Stimulated activated CD8-positive, alpha-beta memory T cell treated with anti-CD3 and anti-CD28 coated beads, Interleukin-15, amount 100 ng/mL, for 48 hours (primary cell): Measurements from ENCODE around the gene PHACTR3.

Experiments used
- DNase-seq, 2 donors: peaks; one replicate each; pipeline ENCODE4 v3.0.0-alpha.2; 2020; ENCODE audit warnings: low read depth in 2 of 2

PHACTR3 gene

GRCh38 chr20:59670786-59671492 is 66.6 kb downstream of the PHACTR3 start:
- no peak for DNase-seq

GRCh38 chr20:59671661-59672471 is 67.5 kb downstream of the PHACTR3 start:
- DNase-seq = no peak

- no peak for DNase-seq
Observed at GRCh38 chr20:59672576-59672975, 68.2 kb downstream of the PHACTR3 start.

- DNase-seq = no peak
Observed at GRCh38 chr20:59673288-59673997, 69.1 kb downstream of the PHACTR3 start.

- DNase-seq = no peak
Observed at GRCh38 chr20:59673998-59674445, 69.7 kb downstream of the PHACTR3 start.

- DNase-seq = no peak
Observed at GRCh38 chr20:59676126-59676850, 71.9 kb downstream of the PHACTR3 start.

GRCh38 chr20:59676851-59677182 is 72.5 kb downstream of the PHACTR3 start:
- no peak for DNase-seq

GRCh38 chr20:59677586-59677985 is 73.2 kb downstream of the PHACTR3 start:
- no peak for DNase-seq

GRCh38 chr20:59678288-59678687 is 73.9 kb downstream of the PHACTR3 start:
- no peak for DNase-seq

GRCh38 chr20:59678951-59679350 is 74.6 kb downstream of the PHACTR3 start:
- no peak for DNase-seq

GRCh38 chr20:59680148-59680650 is 75.9 kb downstream of the PHACTR3 start:
- no peak for DNase-seq

- no peak for DNase-seq
Observed at GRCh38 chr20:59680852-59681251, 76.5 kb downstream of the PHACTR3 start.

- DNase-seq = no peak
Observed at GRCh38 chr20:59682603-59683002, 78.3 kb downstream of the PHACTR3 start.

GRCh38 chr20:59683181-59683580 is 78.8 kb downstream of the PHACTR3 start:
- DNase-seq = no peak

GRCh38 chr20:59684685-59685242 is 80.4 kb downstream of the PHACTR3 start:
- DNase-seq = no peak

GRCh38 chr20:59686404-59687346 is 82.3 kb downstream of the PHACTR3 start:
- DNase-seq = no peak

- no peak for DNase-seq
Observed at GRCh38 chr20:59688356-59688755, 84.0 kb downstream of the PHACTR3 start.

GRCh38 chr20:59688999-59689398 is 84.7 kb downstream of the PHACTR3 start:
- DNase-seq = no peak

GRCh38 chr20:59690101-59690500 is 85.8 kb downstream of the PHACTR3 start:
- DNase-seq = no peak

GRCh38 chr20:59690976-59691375 is 86.6 kb downstream of the PHACTR3 start:
- DNase-seq = no peak
